ENCODE data around the gene CGNL1.

DNA sequence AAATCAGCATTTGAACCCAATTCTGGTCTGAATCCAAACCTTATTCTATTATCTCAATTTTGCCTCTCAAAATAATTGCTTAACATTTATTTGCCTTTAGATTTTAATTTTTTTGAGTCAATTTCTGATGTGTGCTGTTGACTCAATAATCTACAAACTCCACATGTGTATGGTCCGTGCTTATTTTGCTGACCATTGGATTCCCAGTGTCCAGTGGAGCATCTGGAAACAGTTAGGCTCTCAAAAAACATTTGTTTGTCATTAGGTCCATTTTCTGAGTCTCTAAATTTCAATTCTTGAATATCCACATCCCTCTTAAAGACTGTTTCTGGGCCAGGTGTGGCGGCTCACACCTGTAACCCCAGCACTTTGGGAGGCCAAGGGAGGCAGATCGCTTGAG, 196.2 kb downstream of the CGNL1 start:
- no peak for TF ChIP-seq CTCF (IDR thresholded peaks at IDR 0.05; ENCODE audit: insufficient read depth, low read length, poor library complexity, severe bottlenecking)
- TF ChIP-seq EZH2phosphoT487 (conservative IDR thresholded peaks at IDR 0.05; ENCODE audit: low read length), result no peak

Data from SU-DHL-6 (cell line).